HepG2 (cell line): ENCODE results near the gene SIAH2. TPM values are rescaled to one million over a fixed set of nuclear protein-coding genes. Genes with fewer than 3 reads are reported as not detected.

ENCODE experiments used
- ARNT2 ChIP-seq: sonication (generic); formaldehyde crosslinking; IDR thresholded peaks from 2 replicates; pipeline ENCODE4 v1.8.0; 2022; ENCODE audit warnings: mild to moderate bottlenecking, low read depth, missing genetic modification reagents, moderate library complexity
- DMTF1 ChIP-seq: sonication (generic); formaldehyde crosslinking; IDR thresholded peaks from 2 replicates; pipeline ENCODE4 v1.4.0; 2020; ENCODE audit warnings: mild to moderate bottlenecking, missing genetic modification reagents
- DPF2 ChIP-seq: sonication (generic); formaldehyde crosslinking; IDR thresholded peaks from 2 replicates; pipeline ENCODE4 v1.4.0; 2020; ENCODE audit warnings: mild to moderate bottlenecking, low read depth, missing genetic modification reagents, borderline replicate concordance
- HDAC6 ChIP-seq: fragments of 200-600 bp; sonication (generic); IDR thresholded peaks from 2 replicates; pipeline ENCODE4 v1.7.0; 2017; ENCODE audit warnings: mild to moderate bottlenecking, antibody characterized with exemption, low read length, low read depth
- KAT7 ChIP-seq: IDR thresholded peaks from 2 replicates; pipeline ENCODE4 v1.6.1; 2018; ENCODE audit warnings: borderline replicate concordance, missing compliant biosample characterization
- MAFF ChIP-seq: IDR thresholded peaks from 2 replicates; pipeline ENCODE4 v1.6.1; 2011; ENCODE audit warnings: low read depth, low read length, improper control_type of control experiment
- MEF2D ChIP-seq: sonication (generic); formaldehyde crosslinking; IDR thresholded peaks from 2 replicates; pipeline ENCODE4 v1.5.1; 2020; ENCODE audit warnings: mild to moderate bottlenecking, missing genetic modification reagents
- RBFOX2 ChIP-seq: fragments of 200-400 bp; formaldehyde crosslinking; IDR thresholded peaks from 2 replicates; pipeline ENCODE4 v1.6.1; 2017; ENCODE audit warnings: low read depth, mild to moderate bottlenecking, low read length
- TEAD2 ChIP-seq: sonication (generic); formaldehyde crosslinking; IDR thresholded peaks from 2 replicates; pipeline ENCODE4 v1.9.0; 2021; ENCODE audit warnings: missing genetic modification reagents
- ZFP36 ChIP-seq: fragments of 150-350 bp; IDR thresholded peaks from 2 replicates; pipeline ENCODE4 v1.6.1; 2018; ENCODE audit warnings: borderline replicate concordance, low read length, low read depth; ENCODE audit not compliant: partially characterized antibody
- ZNF121 ChIP-seq: sonication (generic); formaldehyde crosslinking; IDR thresholded peaks from 2 replicates; pipeline ENCODE4 v1.5.0; 2020; ENCODE audit warnings: mild to moderate bottlenecking, missing genetic modification reagents
- ZNF180 ChIP-seq: sonication (generic); formaldehyde crosslinking; IDR thresholded peaks from 2 replicates; pipeline ENCODE4 v1.4.0; 2020; ENCODE audit warnings: low read depth, missing genetic modification reagents, borderline replicate concordance
- ZNF263 ChIP-seq: sonication (generic); formaldehyde crosslinking; IDR thresholded peaks from 2 replicates; pipeline ENCODE4 v1.4.0; 2020; ENCODE audit warnings: missing genetic modification reagents
- ZNF567 ChIP-seq: sonication (generic); formaldehyde crosslinking; IDR thresholded peaks from 2 replicates; pipeline ENCODE4 v1.8.1; 2023; ENCODE audit warnings: mild to moderate bottlenecking, missing genetic modification reagents, borderline replicate concordance
- ZNF580 ChIP-seq: IDR thresholded peaks from 2 replicates; pipeline ENCODE4 v1.6.1; 2016; ENCODE audit warnings: low read depth, borderline replicate concordance
- ZNF687 ChIP-seq: sonication (generic); formaldehyde crosslinking; IDR thresholded peaks from 2 replicates; pipeline ENCODE4 v1.5.1; 2020; ENCODE audit warnings: mild to moderate bottlenecking, missing genetic modification reagents, moderate library complexity
- ZNF724P ChIP-seq: sonication (generic); formaldehyde crosslinking; IDR thresholded peaks from 2 replicates; pipeline ENCODE4 v1.8.0; 2022; ENCODE audit warnings: missing genetic modification reagents, borderline replicate concordance
- polyA plus RNA-seq, 8 experiments: library from polyadenylated mRNA; depleted of rRNA in 3 of 8; stranded (reverse) in 7 of 8; unstranded in 1 of 8; fragments of >200 nt; fragmentation: Illumina TruSeq in 4 of 8; extraction: Trizol in 4 of 8; gene quantifications; 2 replicates each; pipeline versions ENCODE4 v1.2.1 to v1.2.3, GENCODE V29; 2011 to 2016; ENCODE audit warnings: low read depth in 4 of 8, missing spikeins in 1 of 8, mixed read lengths in 1 of 8; ENCODE audit not compliant: insufficient read depth in 1 of 8
- total RNA-seq, 5 experiments: library from RNA; depleted of rRNA; stranded (reverse); fragments of >200 nt; fragmentation: Illumina TruSeq; extraction: Trizol; gene quantifications; 2 replicates each; pipeline ENCODE4 v1.2.3, GENCODE V29; 2016; ENCODE audit warnings: low read depth in 1 of 5
- TF ChIP-seq, protein P1 (sequence below): sonication (generic); formaldehyde crosslinking; IDR thresholded peaks from 2 replicates; pipeline ENCODE4 v1.9.0; 2021; ENCODE audit warnings: missing genetic modification reagents, borderline replicate concordance

The SIAH2 gene
- total and polyA plus RNA-seq, 2 of the 13 experiments (the other 11 are each of a cell fraction or from before 2014, with no cell fraction given): 71.8 to 117 TPM

DNA sequence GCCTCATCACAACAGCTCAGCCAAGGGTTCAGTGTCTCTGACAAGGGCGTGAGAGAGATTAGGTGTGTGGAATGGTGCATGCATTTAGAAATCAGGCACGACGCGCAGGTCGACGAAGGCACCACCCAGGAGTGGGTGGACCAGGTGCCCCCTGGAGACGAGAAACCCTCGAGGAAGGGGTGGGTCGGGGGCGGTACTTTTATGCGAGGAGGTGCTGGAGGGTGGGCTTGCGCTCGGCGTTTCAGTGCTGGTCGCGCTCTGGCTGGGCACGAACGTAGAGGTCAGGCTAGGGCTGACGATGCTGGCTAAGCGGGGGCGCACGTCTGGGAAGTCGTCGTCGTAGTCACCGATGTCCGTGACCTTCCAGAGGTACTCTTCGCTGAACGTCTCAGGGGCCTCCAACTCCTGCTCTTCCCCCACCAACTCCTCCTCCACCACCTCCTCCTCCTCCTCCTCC lies 59.6 kb downstream of the SIAH2 start (continued):
- TF ChIP-seq ZNF580 (CRISPR knock-in tag) (no peak), TEAD2 (CRISPR knock-in tag) (no peak), ZNF567 (CRISPR knock-in tag) (no peak), DPF2 (CRISPR knock-in tag) (no peak), ZFP36 (no peak), ARNT2 (CRISPR knock-in tag) (no peak), ZNF121 (no peak), ZNF687 (CRISPR knock-in tag) (no peak; the same call in 1 of the 2 replicates), MEF2D (CRISPR knock-in tag) (no peak), KAT7 (CRISPR knock-in tag) (no peak), ZNF724P (CRISPR knock-in tag) (no peak), DMTF1 (CRISPR knock-in tag) (no peak), MAFF (no peak), ZNF180 (no peak), HDAC6 (no peak), ZNF263 (CRISPR knock-in tag) (peak; percentile 88; the same call in 1 of the 2 replicates), RBFOX2 (no peak; the same call in 1 of the 2 replicates)
- TF ChIP-seq, protein P1, sequence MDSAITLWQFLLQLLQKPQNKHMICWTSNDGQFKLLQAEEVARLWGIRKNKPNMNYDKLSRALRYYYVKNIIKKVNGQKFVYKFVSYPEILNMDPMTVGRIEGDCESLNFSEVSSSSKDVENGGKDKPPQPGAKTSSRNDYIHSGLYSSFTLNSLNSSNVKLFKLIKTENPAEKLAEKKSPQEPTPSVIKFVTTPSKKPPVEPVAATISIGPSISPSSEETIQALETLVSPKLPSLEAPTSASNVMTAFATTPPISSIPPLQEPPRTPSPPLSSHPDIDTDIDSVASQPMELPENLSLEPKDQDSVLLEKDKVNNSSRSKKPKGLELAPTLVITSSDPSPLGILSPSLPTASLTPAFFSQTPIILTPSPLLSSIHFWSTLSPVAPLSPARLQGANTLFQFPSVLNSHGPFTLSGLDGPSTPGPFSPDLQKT (CRISPR knock-in tag): no peak
